Right atrium auricular region (tissue), 2 donors: Measurements from ENCODE around the gene TCAP. TPM values are rescaled to one million over a fixed set of nuclear protein-coding genes. Genes with fewer than 3 reads are reported as not detected.

ENCODE experiments used
- DNase-seq: peaks from one replicate; pipeline ENCODE4 v3.0.0-alpha.2; 2019; ENCODE audit warnings: low spot score
- H3K27ac ChIP-seq, 2 donors: fragments of 200-600 bp; sonication (generic); 1 replicate in 1 of 2; 2 replicates in 1 of 2; pipeline ENCODE4 v1.5.1; 2016 to 2019
- H3K27me3 ChIP-seq, 2 donors: fragments of 200-600 bp; sonication (generic); one replicate each; pipeline versions ENCODE4 v1.5.1 to v1.6.0; 2017 to 2019
- H3K36me3 ChIP-seq: fragments of 200-600 bp; sonication (generic); one replicate; pipeline ENCODE4 v1.5.1; 2016
- H3K4me1 ChIP-seq, 2 donors: fragments of 200-600 bp; sonication (generic); one replicate each; pipeline versions ENCODE4 v1.5.1 to v1.6.0; 2017 to 2019
- H3K4me3 ChIP-seq, 2 donors: fragments of 200-600 bp; sonication (generic); 1 replicate in 1 of 2; 2 replicates in 1 of 2; pipeline ENCODE4 v1.5.1; 2017 to 2019; ENCODE audit warnings: mild to moderate bottlenecking in 1 of 2, moderate library complexity in 1 of 2
- H3K9me3 ChIP-seq, 2 donors: fragments of 200-600 bp; sonication (generic); one replicate each; pipeline ENCODE4 v1.5.1; 2019
- CTCF ChIP-seq, 2 donors: fragments of 200-600 bp; sonication (generic); IDR thresholded peaks; one replicate each; pipeline ENCODE4 v1.5.1; 2019; ENCODE audit warnings: antibody characterized with exemption in 2 of 2
- total RNA-seq, 2 donors: library from RNA; depleted of rRNA; stranded (reverse); fragments of >200 nt; gene quantifications; one replicate each; pipeline ENCODE4 v1.1.0, GENCODE V29; 2016

The TCAP gene
- total RNA-seq, 2 donors from 2014 or later: 3,380 to 5,284 TPM

GRCh38 chr17:39633570-39634183 is 31.5 kb upstream of the TCAP start:
- H3K27ac ChIP-seq: no peak overlapping the region
- no peak for DNase-seq
- no peak for TF ChIP-seq CTCF (IDR thresholded peaks at IDR 0.05)

GRCh38 chr17:39634384-39634871 is 30.7 kb upstream of the TCAP start:
- no peaks in the 10 kb centered on the region for H3K27me3 ChIP-seq
- no peak overlapping the region for H3K27ac ChIP-seq
- H3K4me3 ChIP-seq: no peak overlapping the region
- no peak for DNase-seq
- H3K4me1 ChIP-seq: peaks cover 0 to 33% of the 10 kb centered on the region in 2 donors
- H3K36me3 ChIP-seq: no peaks in the 10 kb centered on the region
- H3K9me3 ChIP-seq: no peaks in the 10 kb centered on the region
- peak; percentile 80 to 81 for TF ChIP-seq CTCF (IDR thresholded peaks at IDR 0.05)

More at GRCh38 chr17:39633570-39634183, 31.5 kb upstream of the TCAP start:
- H3K9me3 ChIP-seq: no peaks in the 10 kb centered on the region
- H3K4me1 ChIP-seq: peaks cover 0 to 26% of the 10 kb centered on the region in 2 donors
- no peaks in the 10 kb centered on the region for H3K27me3 ChIP-seq
- no peaks in the 10 kb centered on the region for H3K36me3 ChIP-seq
- H3K4me3 ChIP-seq: no peak overlapping the region

GRCh38 chr17:39635614-39636176 is 29.5 kb upstream of the TCAP start:
- no peak for DNase-seq
- TF ChIP-seq CTCF (IDR thresholded peaks at IDR 0.05): no peak
- Histone ChIP-seq H3K4me3 (no peak overlapping the region), H3K27me3 (no peaks in the 10 kb centered on the region), H3K27ac (no peak overlapping the region), H3K9me3 (no peaks in the 10 kb centered on the region), H3K36me3 (no peaks in the 10 kb centered on the region), H3K4me1 (peaks cover 0 to 44% of the 10 kb centered on the region in 2 donors)

- TF ChIP-seq CTCF (IDR thresholded peaks at IDR 0.05): no peak
- H3K4me1 ChIP-seq: peaks cover 0 to 51% of the 10 kb centered on the region in 2 donors
- peak overlapping the region; percentile 79 to 89 for H3K4me3 ChIP-seq
- no peaks in the 10 kb centered on the region for H3K9me3 ChIP-seq
- H3K27me3 ChIP-seq: no peaks in the 10 kb centered on the region
- H3K27ac ChIP-seq: peak overlapping the region; percentile 92 to 93
- H3K36me3 ChIP-seq: no peaks in the 10 kb centered on the region
- no peak for DNase-seq
Observed at GRCh38 chr17:39636587-39636926, 28.6 kb upstream of the TCAP start.

GRCh38 chr17:39636927-39637736 is 28.0 kb upstream of the TCAP start, which contains the start of gene STARD3:
Gene STARD3 (plus strand): TSS chr17:39637144. CDS start chr17:39653532, 16,388 bp downstream.
- H3K27me3 ChIP-seq: no peaks in the 10 kb centered on the region
- no peaks in the 10 kb centered on the region for H3K9me3 ChIP-seq
- peak within 1 kb of the TSS; percentile 79 to 89 for H3K4me3 ChIP-seq
- H3K27ac ChIP-seq: peak within 1 kb of the TSS; percentile 92 to 93
- no peaks in the 10 kb centered on the region for H3K36me3 ChIP-seq
- TF ChIP-seq CTCF (IDR thresholded peaks at IDR 0.05): peak in 1 of 2 donors; percentile 43
- peak; percentile 88 for DNase-seq
- H3K4me1 ChIP-seq: peaks cover 0 to 57% of the 10 kb centered on the region in 2 donors
